Activated CD8-positive, alpha-beta memory T cell treated with anti-CD3 and anti-CD28 coated beads for 4 hours (primary cell): ENCODE data around the gene C16orf95.

ENCODE experiments used
- DNase-seq, 2 donors: peaks; one replicate each; pipeline ENCODE4 v3.0.0-alpha.2; 2020; ENCODE audit warnings: low read depth in 2 of 2

The C16orf95 gene

GRCh38 chr16:87332150-87332549 lies 15.0 kb upstream of the C16orf95 start:
- no peak for DNase-seq

GRCh38 chr16:87331241-87331801 lies 14.1 kb upstream of the C16orf95 start:
- no peak for DNase-seq

GRCh38 chr16:87330646-87331045 lies 13.5 kb upstream of the C16orf95 start:
- no peak for DNase-seq

- DNase-seq: no peak
Observed at GRCh38 chr16:87330257-87330624, 13.0 kb upstream of the C16orf95 start.

GRCh38 chr16:87329436-87330256 lies 12.5 kb upstream of the C16orf95 start:
- no peak for DNase-seq

GRCh38 chr16:87328846-87329245 lies 11.7 kb upstream of the C16orf95 start:
- no peak for DNase-seq

- DNase-seq: no peak
Observed at GRCh38 chr16:87327798-87328495, 10.8 kb upstream of the C16orf95 start.

- DNase-seq: no peak
Observed at GRCh38 chr16:87326151-87326571, 9.0 kb upstream of the C16orf95 start.

- DNase-seq: no peak
Observed at GRCh38 chr16:87325423-87325858, 8.2 kb upstream of the C16orf95 start.

- peak; percentile 12 to 19 for DNase-seq
Observed at GRCh38 chr16:87324411-87325275, 7.5 kb upstream of the C16orf95 start.

- no peak for DNase-seq
Observed at GRCh38 chr16:87323727-87324410, 6.7 kb upstream of the C16orf95 start.

- no peak for DNase-seq
Observed at GRCh38 chr16:87322833-87323726, 5.9 kb upstream of the C16orf95 start.

- no peak for DNase-seq
Observed at GRCh38 chr16:87322360-87322759, 5.2 kb upstream of the C16orf95 start.

- DNase-seq: no peak
Observed at GRCh38 chr16:87321336-87322107, 4.3 kb upstream of the C16orf95 start.

GRCh38 chr16:87320510-87321227 lies 3.5 kb upstream of the C16orf95 start:
- DNase-seq: no peak

GRCh38 chr16:87319997-87320491 lies 2.9 kb upstream of the C16orf95 start:
- no peak for DNase-seq

GRCh38 chr16:87319011-87319410 lies 1.8 kb upstream of the C16orf95 start:
- no peak for DNase-seq
